ENCODE results near the gene MRAP2.

Gene MRAP2

DNA sequence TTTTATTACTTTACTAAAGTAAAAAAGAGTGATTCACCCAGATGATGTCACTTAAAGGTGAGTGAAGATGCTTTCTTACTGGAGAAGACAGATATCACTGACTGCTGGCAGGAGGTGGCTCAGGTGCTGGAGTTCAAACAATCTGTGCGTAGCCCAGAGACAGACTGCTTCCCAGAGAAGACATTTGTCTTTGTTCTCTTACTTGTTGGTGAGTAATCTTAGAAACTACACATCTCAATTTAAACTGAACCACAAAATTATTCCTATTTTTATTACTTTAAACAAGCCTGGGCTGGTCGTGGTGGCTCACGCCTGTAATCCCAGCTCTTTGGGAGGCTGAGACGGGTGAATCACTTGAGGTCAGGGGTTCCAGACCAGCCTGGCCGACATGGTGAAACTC, 101.7 kb downstream of the MRAP2 start:
- DNase-seq: no peak
- Histone ChIP-seq H2BK12ac (ENCODE audit: low read length in 2 of 2) (no peak overlapping the region), H2BK5ac (ENCODE audit: low read depth, low read length, poor library complexity, severe bottlenecking) (no peak overlapping the region), H3K14ac (ENCODE audit: low read length in 2 of 2) (no peak overlapping the region), H3K36me3 (ENCODE audit: control insufficient read depth in 1 of 2, insufficient read depth in 2 of 2, low read depth in 1 of 2, low read length in 2 of 2) (peaks cover 11 to 17% of the 10 kb centered on the region in 2 experiments), H3K9ac (ENCODE audit: low read length) (no peak overlapping the region), H2AK5ac (ENCODE audit: low read length, severe bottlenecking) (no peak overlapping the region), H3K18ac (ENCODE audit: low read depth in 1 of 2, low read length in 2 of 2) (no peak overlapping the region), H3K4me1 (ENCODE audit: control insufficient read depth, insufficient read depth, low read depth, low read length) (peaks cover 3% of the 10 kb centered on the region), H2BK15ac (ENCODE audit: low read depth, poor library complexity, severe bottlenecking) (no peak overlapping the region), H2BK120ac (ENCODE audit: low read depth, low read length) (no peak overlapping the region), H3K23ac (ENCODE audit: low read length in 2 of 2) (no peak overlapping the region), H4K91ac (ENCODE audit: low read length) (no peak overlapping the region), H3K27me3 (ENCODE audit: control insufficient read depth in 1 of 2, insufficient read depth in 1 of 2, low read length in 2 of 2) (no peaks in the 10 kb centered on the region), H3K9me3 (ENCODE audit: control insufficient read depth, low read length) (peaks cover 5% of the 10 kb centered on the region), H3K79me1 (replicated peaks; ENCODE audit: low read length, poor library complexity, severe bottlenecking) (no peaks in the 10 kb centered on the region), H3K4me3 (ENCODE audit: insufficient read depth in 1 of 2, low read depth in 1 of 2, low read length in 2 of 2) (no peak overlapping the region), H3K4ac (ENCODE audit: low read depth in 1 of 2, low read length in 2 of 2) (no peak overlapping the region), H3K4me2 (ENCODE audit: low read length, poor library complexity, severe bottlenecking) (no peak overlapping the region), H2AFZ (ENCODE audit: low read depth, low read length) (no peak overlapping the region), H4K8ac (ENCODE audit: low read length) (no peak overlapping the region), H3K27ac (ENCODE audit: low read length, poor library complexity, severe bottlenecking) (no peak overlapping the region)
- 100% methylated on average over 3 of the region's 5 CpGs for WGBS

DNA sequence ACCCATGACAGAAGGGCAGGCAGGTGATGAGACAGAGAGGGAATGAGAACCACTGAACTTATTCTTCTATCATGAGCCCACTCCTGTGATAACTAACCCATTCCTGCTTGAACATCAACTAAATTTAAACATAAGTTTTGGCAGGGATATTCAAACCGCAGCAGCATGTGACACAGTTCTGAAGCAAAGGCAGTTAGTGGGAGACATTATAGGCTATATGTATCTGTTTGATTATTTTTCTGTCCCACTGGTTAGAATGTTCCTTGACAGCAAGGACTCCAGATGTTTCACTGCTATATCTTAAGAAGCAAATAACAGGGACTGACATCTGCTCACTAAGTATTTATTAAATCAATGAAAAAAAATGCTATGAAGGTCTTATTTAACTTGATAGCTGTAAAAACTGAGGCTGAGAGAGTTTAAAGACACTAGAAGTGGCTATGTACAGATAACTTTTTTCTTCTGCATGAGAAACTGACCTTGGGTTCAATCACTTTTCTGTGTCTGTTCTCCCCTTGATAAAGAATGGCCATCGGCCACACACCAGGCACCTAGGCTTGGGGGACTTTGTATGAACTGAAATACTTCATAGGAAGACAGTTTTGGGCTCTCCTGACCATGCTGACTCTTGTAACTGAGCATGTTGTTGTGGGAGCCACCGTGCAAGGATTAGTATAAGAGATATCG, 102.9 kb downstream of the MRAP2 start:
- H3K9ac ChIP-seq (ENCODE audit: low read length): no peak overlapping the region
- H2BK120ac ChIP-seq (ENCODE audit: low read depth, low read length): no peak overlapping the region
- no peak overlapping the region for H4K8ac ChIP-seq (ENCODE audit: low read length)
- no peaks in the 10 kb centered on the region for H3K27me3 ChIP-seq (ENCODE audit: control insufficient read depth in 1 of 2, insufficient read depth in 1 of 2, low read length in 2 of 2)
- peaks cover 17 to 18% of the 10 kb centered on the region in 2 experiments for H3K36me3 ChIP-seq (ENCODE audit: control insufficient read depth in 1 of 2, insufficient read depth in 2 of 2, low read depth in 1 of 2, low read length in 2 of 2)
- H2BK5ac ChIP-seq (ENCODE audit: low read depth, low read length, poor library complexity, severe bottlenecking): no peak overlapping the region
- H2AK5ac ChIP-seq (ENCODE audit: low read length, severe bottlenecking): no peak overlapping the region
- H4K91ac ChIP-seq (ENCODE audit: low read length): no peak overlapping the region
- H3K4me3 ChIP-seq (ENCODE audit: insufficient read depth in 1 of 2, low read depth in 1 of 2, low read length in 2 of 2): no peak overlapping the region
- H3K18ac ChIP-seq (ENCODE audit: low read depth in 1 of 2, low read length in 2 of 2): no peak overlapping the region
- no peaks in the 10 kb centered on the region for H3K79me1 ChIP-seq (replicated peaks; ENCODE audit: low read length, poor library complexity, severe bottlenecking)
- H3K27ac ChIP-seq (ENCODE audit: low read length, poor library complexity, severe bottlenecking): no peak overlapping the region
- no peak overlapping the region for H2AFZ ChIP-seq (ENCODE audit: low read depth, low read length)
- H2BK12ac ChIP-seq (ENCODE audit: low read length in 2 of 2): no peak overlapping the region
- no peak overlapping the region for H3K23ac ChIP-seq (ENCODE audit: low read length in 2 of 2)
- DNase-seq: no peak
- H3K4ac ChIP-seq (ENCODE audit: low read depth in 1 of 2, low read length in 2 of 2): no peak overlapping the region
- peaks cover 3% of the 10 kb centered on the region for H3K4me1 ChIP-seq (ENCODE audit: control insufficient read depth, insufficient read depth, low read depth, low read length)
- 99% methylated on average over 4 of the region's 4 CpGs for WGBS
- H3K9me3 ChIP-seq (ENCODE audit: control insufficient read depth, low read length): peaks cover 5% of the 10 kb centered on the region
- no peak overlapping the region for H3K14ac ChIP-seq (ENCODE audit: low read length in 2 of 2)
- no peak overlapping the region for H3K4me2 ChIP-seq (ENCODE audit: low read length, poor library complexity, severe bottlenecking)
- H2BK15ac ChIP-seq (ENCODE audit: low read depth, poor library complexity, severe bottlenecking): no peak overlapping the region

DNA sequence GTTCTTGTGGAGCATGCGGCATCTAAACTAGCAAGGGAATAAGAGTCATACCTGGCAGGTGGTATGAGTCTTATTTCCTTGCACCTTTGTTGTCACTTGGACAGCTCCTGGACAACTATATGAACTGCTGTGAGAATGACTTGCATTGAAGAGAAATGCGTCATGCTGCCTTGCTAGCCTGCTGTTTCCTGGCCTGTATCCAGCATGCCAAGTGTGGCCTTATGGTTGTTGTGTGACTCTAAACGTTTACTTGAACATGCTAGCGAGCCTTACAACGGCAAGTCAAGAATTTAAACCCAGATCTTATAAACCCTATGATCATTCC, 103.4 kb downstream of the MRAP2 start:
- Histone ChIP-seq H3K18ac (ENCODE audit: low read depth in 1 of 2, low read length in 2 of 2) (no peak overlapping the region), H3K4me1 (ENCODE audit: control insufficient read depth, insufficient read depth, low read depth, low read length) (peaks cover 3% of the 10 kb centered on the region), H3K23ac (ENCODE audit: low read length in 2 of 2) (no peak overlapping the region), H2BK15ac (ENCODE audit: low read depth, poor library complexity, severe bottlenecking) (no peak overlapping the region), H3K9me3 (ENCODE audit: control insufficient read depth, low read length) (peaks cover 5% of the 10 kb centered on the region), H4K8ac (ENCODE audit: low read length) (no peak overlapping the region), H3K27me3 (ENCODE audit: control insufficient read depth in 1 of 2, insufficient read depth in 1 of 2, low read length in 2 of 2) (no peaks in the 10 kb centered on the region), H3K14ac (ENCODE audit: low read length in 2 of 2) (no peak overlapping the region), H2BK5ac (ENCODE audit: low read depth, low read length, poor library complexity, severe bottlenecking) (no peak overlapping the region), H4K91ac (ENCODE audit: low read length) (no peak overlapping the region), H2BK12ac (ENCODE audit: low read length in 2 of 2) (no peak overlapping the region), H2AFZ (ENCODE audit: low read depth, low read length) (no peak overlapping the region), H3K36me3 (ENCODE audit: control insufficient read depth in 1 of 2, insufficient read depth in 2 of 2, low read depth in 1 of 2, low read length in 2 of 2) (peaks cover 17 to 21% of the 10 kb centered on the region in 2 experiments), H3K27ac (ENCODE audit: low read length, poor library complexity, severe bottlenecking) (no peak overlapping the region), H2BK120ac (ENCODE audit: low read depth, low read length) (no peak overlapping the region), H3K4ac (ENCODE audit: low read depth in 1 of 2, low read length in 2 of 2) (no peak overlapping the region), H2AK5ac (ENCODE audit: low read length, severe bottlenecking) (no peak overlapping the region), H3K79me1 (replicated peaks; ENCODE audit: low read length, poor library complexity, severe bottlenecking) (no peaks in the 10 kb centered on the region), H3K4me2 (ENCODE audit: low read length, poor library complexity, severe bottlenecking) (no peak overlapping the region), H3K9ac (ENCODE audit: low read length) (no peak overlapping the region), H3K4me3 (ENCODE audit: insufficient read depth in 1 of 2, low read depth in 1 of 2, low read length in 2 of 2) (no peak overlapping the region)
- 89% methylated on average over 5 of the region's 5 CpGs for WGBS
- DNase-seq: no peak

DNA sequence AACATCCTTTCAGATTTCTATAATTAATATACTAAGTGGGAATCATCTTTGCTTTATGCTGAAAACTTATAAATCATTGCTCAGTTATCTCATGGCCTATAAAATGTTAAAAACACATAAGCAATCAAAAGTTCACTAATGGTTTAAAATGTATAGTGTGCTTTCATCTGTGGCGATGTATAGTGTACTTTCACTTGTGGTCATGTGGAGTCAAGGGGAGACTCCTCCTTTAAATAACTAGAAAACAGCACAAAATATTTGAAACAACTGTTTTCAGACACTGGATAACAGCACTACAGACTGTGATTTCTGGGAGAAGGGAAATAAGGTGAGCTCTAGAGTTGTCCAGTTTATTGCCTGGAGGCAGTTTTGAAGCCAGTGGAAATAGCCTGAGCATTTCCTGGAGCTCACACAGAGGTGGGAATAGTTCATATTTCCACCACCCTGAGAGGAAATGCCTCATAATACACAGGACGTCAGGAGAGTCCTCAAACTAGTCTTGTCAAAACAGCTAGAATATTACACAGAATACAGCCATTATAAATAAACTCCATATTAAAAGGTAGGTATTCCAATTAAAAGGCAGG, 104.5 kb downstream of the MRAP2 start:
- no peak for DNase-seq

More for the DNA sequence above, 104.5 kb downstream of the MRAP2 start:
- no peak overlapping the region for H2BK12ac ChIP-seq (ENCODE audit: low read length in 2 of 2)
- H3K4me2 ChIP-seq (ENCODE audit: low read length, poor library complexity, severe bottlenecking): no peak overlapping the region
- no peak overlapping the region for H3K23ac ChIP-seq (ENCODE audit: low read length in 2 of 2)
- no peak overlapping the region for H3K27ac ChIP-seq (ENCODE audit: low read length, poor library complexity, severe bottlenecking)
- H3K9me3 ChIP-seq (ENCODE audit: control insufficient read depth, low read length): peaks cover 5% of the 10 kb centered on the region
- no peak overlapping the region for H2BK15ac ChIP-seq (ENCODE audit: low read depth, poor library complexity, severe bottlenecking)
- no CpG with 5 or more reads among the region's 2 CpGs for whole genome bisulfite sequencing
- H3K9ac ChIP-seq (ENCODE audit: low read length): no peak overlapping the region
- no peak overlapping the region for H3K14ac ChIP-seq (ENCODE audit: low read length in 2 of 2)
- no peak overlapping the region for H3K4ac ChIP-seq (ENCODE audit: low read depth in 1 of 2, low read length in 2 of 2)
- no peak overlapping the region for H2BK120ac ChIP-seq (ENCODE audit: low read depth, low read length)
- peaks cover 3% of the 10 kb centered on the region for H3K4me1 ChIP-seq (ENCODE audit: control insufficient read depth, insufficient read depth, low read depth, low read length)
- H3K79me1 ChIP-seq (replicated peaks; ENCODE audit: low read length, poor library complexity, severe bottlenecking): no peaks in the 10 kb centered on the region
- H2BK5ac ChIP-seq (ENCODE audit: low read depth, low read length, poor library complexity, severe bottlenecking): no peak overlapping the region
- no peaks in the 10 kb centered on the region for H3K27me3 ChIP-seq (ENCODE audit: control insufficient read depth in 1 of 2, insufficient read depth in 1 of 2, low read length in 2 of 2)
- H2AFZ ChIP-seq (ENCODE audit: low read depth, low read length): no peak overlapping the region
- no peak overlapping the region for H4K8ac ChIP-seq (ENCODE audit: low read length)
- H4K91ac ChIP-seq (ENCODE audit: low read length): no peak overlapping the region
- no peak overlapping the region for H3K4me3 ChIP-seq (ENCODE audit: insufficient read depth in 1 of 2, low read depth in 1 of 2, low read length in 2 of 2)
- no peak overlapping the region for H2AK5ac ChIP-seq (ENCODE audit: low read length, severe bottlenecking)
- H3K18ac ChIP-seq (ENCODE audit: low read depth in 1 of 2, low read length in 2 of 2): no peak overlapping the region
- H3K36me3 ChIP-seq (ENCODE audit: control insufficient read depth in 1 of 2, insufficient read depth in 2 of 2, low read depth in 1 of 2, low read length in 2 of 2): peaks cover 17 to 26% of the 10 kb centered on the region in 2 experiments

Measured in mesenchymal stem cell (in vitro differentiated cells and primary cell).